ENCODE measurements around the gene DIPK1B. TPM values are rescaled to one million over a fixed set of nuclear protein-coding genes. Genes with fewer than 3 reads are reported as not detected.

The DIPK1B gene
- total RNA-seq, 1 donor from 2014 or later, result 60.5 TPM

- no peaks in the 10 kb centered on the region for H3K9me3 Mint-ChIP-seq
- H3K4me1 Mint-ChIP-seq, result peaks cover 3% of the 10 kb centered on the region
- no peaks in the 10 kb centered on the region for H3K27me3 Mint-ChIP-seq (ENCODE audit: low read depth)
- no peak overlapping the region for H3K27ac Mint-ChIP-seq
- TF ChIP-seq, protein P1, sequence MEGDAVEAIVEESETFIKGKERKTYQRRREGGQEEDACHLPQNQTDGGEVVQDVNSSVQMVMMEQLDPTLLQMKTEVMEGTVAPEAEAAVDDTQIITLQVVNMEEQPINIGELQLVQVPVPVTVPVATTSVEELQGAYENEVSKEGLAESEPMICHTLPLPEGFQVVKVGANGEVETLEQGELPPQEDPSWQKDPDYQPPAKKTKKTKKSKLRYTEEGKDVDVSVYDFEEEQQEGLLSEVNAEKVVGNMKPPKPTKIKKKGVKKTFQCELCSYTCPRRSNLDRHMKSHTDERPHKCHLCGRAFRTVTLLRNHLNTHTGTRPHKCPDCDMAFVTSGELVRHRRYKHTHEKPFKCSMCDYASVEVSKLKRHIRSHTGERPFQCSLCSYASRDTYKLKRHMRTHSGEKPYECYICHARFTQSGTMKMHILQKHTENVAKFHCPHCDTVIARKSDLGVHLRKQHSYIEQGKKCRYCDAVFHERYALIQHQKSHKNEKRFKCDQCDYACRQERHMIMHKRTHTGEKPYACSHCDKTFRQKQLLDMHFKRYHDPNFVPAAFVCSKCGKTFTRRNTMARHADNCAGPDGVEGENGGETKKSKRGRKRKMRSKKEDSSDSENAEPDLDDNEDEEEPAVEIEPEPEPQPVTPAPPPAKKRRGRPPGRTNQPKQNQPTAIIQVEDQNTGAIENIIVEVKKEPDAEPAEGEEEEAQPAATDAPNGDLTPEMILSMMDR (IDR thresholded peaks at IDR 0.05; ENCODE audit: unreplicated experiment), result no peak
- no peaks in the 10 kb centered on the region for H3K36me3 Mint-ChIP-seq
- DNase-seq (ENCODE audit: low spot score in 2 of 2, unreplicated experiment in 2 of 2), result no peak
- H3K4me3 Mint-ChIP-seq, result no peak overlapping the region
Measured at GRCh38 chr9:136761545-136761981, 49.2 kb downstream of the DIPK1B start.

GRCh38 chr9:136762221-136762691 is 49.9 kb downstream of the DIPK1B start:
- peaks cover 6% of the 10 kb centered on the region for H3K27me3 Mint-ChIP-seq (ENCODE audit: low read depth)
- H3K4me1 Mint-ChIP-seq, result peaks cover 7% of the 10 kb centered on the region
- H3K9me3 Mint-ChIP-seq, result no peaks in the 10 kb centered on the region
- H3K4me3 Mint-ChIP-seq, result no peak overlapping the region
- H3K36me3 Mint-ChIP-seq, result no peaks in the 10 kb centered on the region
- no peak for DNase-seq (ENCODE audit: low spot score in 2 of 2, unreplicated experiment in 2 of 2)
- TF ChIP-seq, protein P1 (IDR thresholded peaks at IDR 0.05; ENCODE audit: unreplicated experiment), result no peak
- no peak overlapping the region for H3K27ac Mint-ChIP-seq

GRCh38 chr9:136762915-136763648 is 50.7 kb downstream of the DIPK1B start:
- peaks cover 12% of the 10 kb centered on the region for H3K27me3 Mint-ChIP-seq (ENCODE audit: low read depth)
- no peak overlapping the region for H3K27ac Mint-ChIP-seq
- DNase-seq (ENCODE audit: low spot score in 2 of 2, unreplicated experiment in 2 of 2), result no peak
- H3K4me1 Mint-ChIP-seq, result peaks cover 7% of the 10 kb centered on the region
- no peaks in the 10 kb centered on the region for H3K9me3 Mint-ChIP-seq
- H3K36me3 Mint-ChIP-seq, result no peaks in the 10 kb centered on the region
- no peak overlapping the region for H3K4me3 Mint-ChIP-seq
- TF ChIP-seq, protein P1 (IDR thresholded peaks at IDR 0.05; ENCODE audit: unreplicated experiment), result no peak

DNA sequence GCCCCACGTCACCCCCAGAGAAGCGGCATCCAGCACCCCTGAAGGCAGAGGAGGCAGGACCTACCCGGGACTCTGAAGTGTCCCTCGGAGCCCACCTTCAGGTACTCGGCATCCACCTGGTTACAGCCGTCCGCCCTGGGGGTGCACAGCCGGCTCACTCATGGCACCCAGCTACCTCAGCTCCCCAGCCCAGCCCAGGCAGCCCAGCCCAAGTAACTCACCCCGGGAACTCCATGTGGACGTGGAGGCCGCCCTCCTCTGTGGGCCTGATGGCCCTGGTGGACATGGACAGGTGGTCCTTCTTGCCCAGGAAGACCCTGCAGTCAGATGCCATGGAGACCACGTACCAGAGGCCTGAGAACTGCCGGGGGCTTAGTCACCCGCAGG is 51.3 kb downstream of the DIPK1B start:
- TF ChIP-seq, protein P1 (IDR thresholded peaks at IDR 0.05; ENCODE audit: unreplicated experiment), result no peak
- Mint-ChIP-seq H3K27me3 (ENCODE audit: low read depth) (peaks cover 13% of the 10 kb centered on the region), H3K36me3 (no peaks in the 10 kb centered on the region), H3K4me3 (no peak overlapping the region), H3K4me1 (peaks cover 7% of the 10 kb centered on the region), H3K9me3 (no peaks in the 10 kb centered on the region), H3K27ac (no peak overlapping the region)
- no peak for DNase-seq (ENCODE audit: low spot score in 2 of 2, unreplicated experiment in 2 of 2)

DNA sequence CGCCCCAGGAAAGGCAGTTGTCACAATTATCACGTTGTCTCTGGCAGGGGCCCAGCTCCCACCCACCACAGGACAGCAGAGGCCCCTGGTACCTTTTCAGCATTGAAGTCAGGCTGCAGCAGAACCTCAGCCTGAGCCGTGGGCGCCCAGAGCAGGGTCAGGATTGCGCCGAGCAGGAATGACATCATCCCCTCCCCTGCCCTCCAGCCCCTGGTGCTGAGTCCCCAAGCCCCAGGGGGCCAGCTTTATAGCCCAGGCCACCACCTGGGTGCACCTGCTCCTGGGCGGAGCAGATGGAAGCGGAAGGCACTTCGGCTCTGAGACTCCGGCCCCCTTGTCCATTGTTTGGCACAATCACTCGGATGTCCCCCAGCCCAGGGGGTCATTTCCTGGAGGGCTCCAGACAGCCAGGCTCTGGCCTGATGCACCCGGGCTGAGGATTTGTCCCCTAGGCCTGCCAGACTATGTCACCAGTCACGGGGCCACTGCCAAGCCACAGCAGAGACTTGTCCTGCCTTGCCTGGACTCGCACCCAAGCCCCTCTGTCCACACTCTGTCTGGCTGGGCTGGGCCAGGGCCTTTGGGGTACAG is 52.0 kb downstream of the DIPK1B start, which contains the start of gene LCN15:
Gene LCN15 (minus strand): TSS at position 218 of the 591 bp plus-strand sequence. CDS start 30 bp downstream, at position 188.
- H3K9me3 Mint-ChIP-seq, result no peaks in the 10 kb centered on the region
- H3K27ac Mint-ChIP-seq, result no peak within 1 kb of the TSS
- TF ChIP-seq, protein P1 (IDR thresholded peaks at IDR 0.05; ENCODE audit: unreplicated experiment), result no peak
- peaks cover 13% of the 10 kb centered on the region for H3K27me3 Mint-ChIP-seq (ENCODE audit: low read depth)
- H3K4me1 Mint-ChIP-seq, result peaks cover 7% of the 10 kb centered on the region
- no peak for DNase-seq (ENCODE audit: low spot score in 2 of 2, unreplicated experiment in 2 of 2)
- no peak within 1 kb of the TSS for H3K4me3 Mint-ChIP-seq
- no peaks in the 10 kb centered on the region for H3K36me3 Mint-ChIP-seq

Measured in mesothelial cell of epicardium (in vitro differentiated cells).